ENCODE measurements around the gene STT3B. TPM values are rescaled to one million over a fixed set of nuclear protein-coding genes. Genes with fewer than 3 reads are reported as not detected.

STT3B gene
- total RNA-seq, 4 donors from 2014 or later = 78.1 to 130 (median 94.8) TPM

DNA sequence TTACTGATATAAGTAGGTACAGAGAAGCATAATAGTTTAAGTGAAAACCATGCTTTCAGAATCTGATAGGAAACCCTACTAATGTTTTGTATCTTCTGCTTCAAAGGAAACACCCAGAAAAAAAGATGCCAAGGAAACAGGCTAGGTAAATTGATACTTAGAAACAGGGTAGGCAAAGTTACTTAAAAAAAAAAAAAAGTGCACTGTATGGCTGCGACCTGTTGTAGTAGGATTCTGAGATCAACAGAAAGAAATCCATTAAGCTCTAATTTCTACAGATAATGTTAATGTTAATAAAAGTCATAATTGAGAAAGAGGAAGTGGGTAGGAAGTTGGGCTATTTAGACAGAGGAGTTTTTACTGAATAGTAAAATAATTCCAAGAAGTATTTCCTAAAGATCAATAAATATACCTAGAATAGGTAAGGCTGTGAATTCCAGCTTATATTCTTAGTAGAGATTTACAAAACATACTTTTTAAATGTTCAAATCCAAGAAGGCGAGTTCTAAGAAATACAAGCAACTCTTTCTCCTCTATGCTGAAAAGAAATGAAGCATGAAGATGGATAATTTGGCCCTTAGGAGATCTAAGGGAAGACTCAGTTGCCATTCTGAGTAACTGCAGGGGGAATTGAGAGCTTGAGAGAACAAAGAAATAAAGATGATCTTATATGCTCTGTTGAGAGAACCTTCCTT lies 24.1 kb upstream of the STT3B start:
- Histone ChIP-seq H3K27me3 (no peaks in the 10 kb centered on the region), H3K36me3 (no peaks in the 10 kb centered on the region), H3K27ac (no peak overlapping the region), H3K9me3 (no peaks in the 10 kb centered on the region), H3K4me1 (no peaks in the 10 kb centered on the region), H3K4me3 (no peak overlapping the region)
- 87 to 98% methylated on average over 2 of the region's 2 CpGs for WGBS, 2 donors
- TF ChIP-seq, protein P1, sequence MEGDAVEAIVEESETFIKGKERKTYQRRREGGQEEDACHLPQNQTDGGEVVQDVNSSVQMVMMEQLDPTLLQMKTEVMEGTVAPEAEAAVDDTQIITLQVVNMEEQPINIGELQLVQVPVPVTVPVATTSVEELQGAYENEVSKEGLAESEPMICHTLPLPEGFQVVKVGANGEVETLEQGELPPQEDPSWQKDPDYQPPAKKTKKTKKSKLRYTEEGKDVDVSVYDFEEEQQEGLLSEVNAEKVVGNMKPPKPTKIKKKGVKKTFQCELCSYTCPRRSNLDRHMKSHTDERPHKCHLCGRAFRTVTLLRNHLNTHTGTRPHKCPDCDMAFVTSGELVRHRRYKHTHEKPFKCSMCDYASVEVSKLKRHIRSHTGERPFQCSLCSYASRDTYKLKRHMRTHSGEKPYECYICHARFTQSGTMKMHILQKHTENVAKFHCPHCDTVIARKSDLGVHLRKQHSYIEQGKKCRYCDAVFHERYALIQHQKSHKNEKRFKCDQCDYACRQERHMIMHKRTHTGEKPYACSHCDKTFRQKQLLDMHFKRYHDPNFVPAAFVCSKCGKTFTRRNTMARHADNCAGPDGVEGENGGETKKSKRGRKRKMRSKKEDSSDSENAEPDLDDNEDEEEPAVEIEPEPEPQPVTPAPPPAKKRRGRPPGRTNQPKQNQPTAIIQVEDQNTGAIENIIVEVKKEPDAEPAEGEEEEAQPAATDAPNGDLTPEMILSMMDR (IDR thresholded peaks at IDR 0.05) = no peak
- TF ChIP-seq EP300 (IDR thresholded peaks at IDR 0.05) = no peak
- no peak for TF ChIP-seq POLR2A (IDR thresholded peaks at IDR 0.05)
- DNase-seq (ENCODE audit: low spot score in 2 of 2) = no peak

DNA sequence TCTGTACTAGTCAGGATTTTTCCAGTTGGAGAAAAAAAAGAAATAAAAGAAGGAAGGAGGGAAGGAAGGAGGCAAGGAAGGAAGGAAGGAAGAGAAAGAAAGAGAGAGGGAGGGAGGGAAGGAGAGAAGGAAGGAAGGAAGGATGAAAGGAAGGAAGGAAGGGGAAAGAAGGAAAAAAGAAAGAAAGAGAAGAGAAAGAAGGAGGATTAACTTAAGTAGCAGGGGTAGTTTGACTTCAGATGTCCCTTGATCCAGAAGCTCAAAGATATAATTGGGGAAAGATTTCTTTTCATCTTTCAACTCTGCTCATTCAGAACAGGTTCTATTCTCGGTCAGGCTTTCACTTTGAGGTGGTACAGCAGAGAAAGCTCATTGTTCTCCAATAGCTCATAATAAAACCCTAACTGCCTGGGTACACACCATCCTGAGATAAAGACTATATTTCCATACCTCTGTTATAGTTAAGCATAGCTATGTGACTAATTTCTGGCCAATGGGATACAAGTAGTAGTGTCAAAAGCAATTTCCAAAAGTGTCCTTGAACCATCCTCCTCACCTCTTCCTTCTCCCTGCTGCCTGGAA lies 23.5 kb upstream of the STT3B start:
- H3K9me3 ChIP-seq = no peaks in the 10 kb centered on the region
- no peak for TF ChIP-seq POLR2A (IDR thresholded peaks at IDR 0.05)
- no peak for TF ChIP-seq EP300 (IDR thresholded peaks at IDR 0.05)
- TF ChIP-seq, protein P1 (IDR thresholded peaks at IDR 0.05) = no peak
- H3K36me3 ChIP-seq = no peaks in the 10 kb centered on the region
- no peaks in the 10 kb centered on the region for H3K4me1 ChIP-seq
- no peak for DNase-seq (ENCODE audit: low spot score in 2 of 2)
- H3K27me3 ChIP-seq = no peaks in the 10 kb centered on the region
- no peak overlapping the region for H3K4me3 ChIP-seq
- 76 to 89% methylated on average over 1 of the region's 1 CpG for WGBS, 2 donors
- no peak overlapping the region for H3K27ac ChIP-seq

DNA sequence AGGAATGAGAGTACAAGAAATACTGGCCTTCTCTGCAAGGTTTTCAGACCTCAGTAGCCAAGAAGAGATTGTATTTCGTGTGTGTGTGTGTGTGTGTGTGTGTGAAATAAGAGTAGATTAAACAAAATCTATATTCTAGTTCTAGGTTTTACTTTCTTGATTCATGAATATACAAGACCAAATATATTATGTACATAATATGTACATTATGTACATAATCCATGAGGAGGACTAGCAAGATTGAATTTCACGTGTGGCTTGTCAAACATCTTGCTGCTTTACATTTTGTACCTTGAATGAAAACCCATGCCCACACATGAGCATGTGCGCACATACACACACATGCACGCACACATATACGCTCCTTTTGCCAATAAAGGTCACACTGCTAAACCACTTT lies 18.2 kb upstream of the STT3B start:
- DNase-seq (ENCODE audit: low spot score in 2 of 2) = no peak
- 90 to 94% methylated on average over 5 of the region's 5 CpGs for WGBS, 2 donors
- no peaks in the 10 kb centered on the region for H3K9me3 ChIP-seq
- no peaks in the 10 kb centered on the region for H3K4me1 ChIP-seq
- H3K27me3 ChIP-seq = no peaks in the 10 kb centered on the region
- H3K27ac ChIP-seq = no peak overlapping the region
- TF ChIP-seq EP300 (IDR thresholded peaks at IDR 0.05) (no peak), POLR2A (IDR thresholded peaks at IDR 0.05) (no peak)
- TF ChIP-seq, protein P1 (IDR thresholded peaks at IDR 0.05) = no peak
- no peaks in the 10 kb centered on the region for H3K36me3 ChIP-seq
- H3K4me3 ChIP-seq = no peak overlapping the region

DNA sequence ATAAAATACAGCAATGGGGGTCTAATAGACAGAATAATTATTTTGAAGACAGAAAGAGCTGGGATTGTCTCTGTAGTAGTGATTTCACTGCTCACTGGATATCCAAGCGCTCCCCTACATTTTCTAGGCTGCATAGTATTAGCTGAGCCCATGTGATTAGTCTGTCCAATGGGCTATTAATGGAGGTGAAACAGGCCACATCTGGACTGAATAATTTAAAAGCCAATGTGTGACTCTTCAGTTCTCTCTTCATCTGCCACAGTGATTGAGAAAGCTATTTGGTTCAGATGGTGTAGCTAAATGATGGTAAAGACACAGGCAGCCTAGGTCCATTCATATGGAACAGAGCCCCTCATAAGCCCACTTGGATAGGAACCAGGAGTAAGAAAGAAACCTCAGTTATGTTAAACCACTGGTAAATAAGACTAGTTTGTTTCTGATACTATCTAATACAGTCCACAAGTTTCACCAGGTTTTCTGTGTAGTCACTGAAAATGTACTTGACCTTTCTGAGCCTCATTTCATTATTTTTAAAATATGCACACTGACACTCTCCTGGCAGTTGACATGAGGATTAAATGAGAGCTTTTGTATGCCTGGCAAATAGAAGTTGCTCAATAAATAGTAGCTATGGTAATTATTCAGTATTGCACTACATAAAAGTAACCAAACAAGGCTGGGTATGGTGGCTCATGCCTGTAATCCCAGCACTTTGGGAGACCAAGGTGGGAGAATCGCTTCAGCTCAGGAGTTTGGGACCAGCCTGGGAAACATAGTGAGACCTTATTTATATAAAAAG lies 17.0 kb upstream of the STT3B start:
- no peaks in the 10 kb centered on the region for H3K27me3 ChIP-seq
- H3K36me3 ChIP-seq = no peaks in the 10 kb centered on the region
- 94 to 100% methylated on average over 2 of the region's 2 CpGs for WGBS, 2 donors
- TF ChIP-seq, protein P1 (IDR thresholded peaks at IDR 0.05) = no peak
- no peak for TF ChIP-seq POLR2A (IDR thresholded peaks at IDR 0.05)
- TF ChIP-seq EP300 (IDR thresholded peaks at IDR 0.05) = no peak
- no peak overlapping the region for H3K4me3 ChIP-seq
- no peak overlapping the region for H3K27ac ChIP-seq
- no peak for DNase-seq (ENCODE audit: low spot score in 2 of 2)
- no peaks in the 10 kb centered on the region for H3K4me1 ChIP-seq
- H3K9me3 ChIP-seq = no peaks in the 10 kb centered on the region

DNA sequence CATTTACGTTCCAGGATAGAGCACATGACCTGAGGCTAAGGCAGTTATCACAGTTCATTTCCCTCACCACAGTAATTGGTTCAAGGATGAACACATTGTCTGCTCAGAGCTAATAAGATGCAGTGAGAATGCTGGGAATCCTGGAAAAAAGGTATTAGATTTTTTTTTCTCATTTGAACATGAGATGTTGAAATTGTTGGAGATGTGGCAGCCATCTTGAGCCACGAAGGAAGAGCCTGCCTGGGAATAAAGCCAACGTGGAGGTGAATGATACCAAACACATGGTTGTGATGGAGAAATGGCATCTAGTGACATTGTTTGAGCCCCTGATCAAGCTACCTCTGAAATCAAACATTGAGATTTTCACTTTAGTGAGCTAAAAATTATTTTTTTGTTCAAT lies 16.0 kb upstream of the STT3B start:
- 80 to 86% methylated on average over 3 of the region's 3 CpGs for WGBS, 2 donors
- no peak overlapping the region for H3K27ac ChIP-seq
- H3K9me3 ChIP-seq = no peaks in the 10 kb centered on the region
- H3K4me3 ChIP-seq = no peak overlapping the region
- no peak for DNase-seq (ENCODE audit: low spot score in 2 of 2)
- no peaks in the 10 kb centered on the region for H3K36me3 ChIP-seq
- TF ChIP-seq, protein P1 (IDR thresholded peaks at IDR 0.05) = no peak
- TF ChIP-seq POLR2A (IDR thresholded peaks at IDR 0.05) (no peak), EP300 (IDR thresholded peaks at IDR 0.05) (no peak)
- no peaks in the 10 kb centered on the region for H3K4me1 ChIP-seq
- no peaks in the 10 kb centered on the region for H3K27me3 ChIP-seq
